ENCODE results near the gene CLN6. TPM values are rescaled to one million over a fixed set of nuclear protein-coding genes. Genes with fewer than 3 reads are reported as not detected.
"Not testable (repeated sequence)": the region's sequence is repeated elsewhere in the genome, so short reads cannot be mapped to it uniquely, and the experiment has no call there.

CLN6 gene
- total and polyA plus RNA-seq, 10 donors: 9.8 to 38.6 (median 27.1) TPM

- H3K4me1 ChIP-seq: peaks cover 0 to 7% (median 0%) of the 10 kb centered on the region in 6 donors
- H3K9me3 ChIP-seq: no peaks in the 10 kb centered on the region
- no peak overlapping the region for H3K27ac ChIP-seq
- H3K27me3 ChIP-seq (replicated peaks in 1 of 7): no peaks in the 10 kb centered on the region
- DNase-seq: no peak
- no peak overlapping the region for H3K4me3 ChIP-seq
- H3K36me3 ChIP-seq: peaks cover 0 to 99% (median 33%) of the 10 kb centered on the region in 6 donors
- 14 to 30% (median 16%) methylated on average over 2 of the region's 2 CpGs for WGBS, 5 donors
- intact Hi-C loops (cut with DNase I; ENCODE audit: low total_unique reads): loop anchor here (10.0 kb wide), 1 partner anchor 59 kb away; no protein-coding TSS in a partner anchor
- TF ChIP-seq POLR2AphosphoS5 (IDR thresholded peaks at IDR 0.05): no peak
- TF ChIP-seq, protein P1, sequence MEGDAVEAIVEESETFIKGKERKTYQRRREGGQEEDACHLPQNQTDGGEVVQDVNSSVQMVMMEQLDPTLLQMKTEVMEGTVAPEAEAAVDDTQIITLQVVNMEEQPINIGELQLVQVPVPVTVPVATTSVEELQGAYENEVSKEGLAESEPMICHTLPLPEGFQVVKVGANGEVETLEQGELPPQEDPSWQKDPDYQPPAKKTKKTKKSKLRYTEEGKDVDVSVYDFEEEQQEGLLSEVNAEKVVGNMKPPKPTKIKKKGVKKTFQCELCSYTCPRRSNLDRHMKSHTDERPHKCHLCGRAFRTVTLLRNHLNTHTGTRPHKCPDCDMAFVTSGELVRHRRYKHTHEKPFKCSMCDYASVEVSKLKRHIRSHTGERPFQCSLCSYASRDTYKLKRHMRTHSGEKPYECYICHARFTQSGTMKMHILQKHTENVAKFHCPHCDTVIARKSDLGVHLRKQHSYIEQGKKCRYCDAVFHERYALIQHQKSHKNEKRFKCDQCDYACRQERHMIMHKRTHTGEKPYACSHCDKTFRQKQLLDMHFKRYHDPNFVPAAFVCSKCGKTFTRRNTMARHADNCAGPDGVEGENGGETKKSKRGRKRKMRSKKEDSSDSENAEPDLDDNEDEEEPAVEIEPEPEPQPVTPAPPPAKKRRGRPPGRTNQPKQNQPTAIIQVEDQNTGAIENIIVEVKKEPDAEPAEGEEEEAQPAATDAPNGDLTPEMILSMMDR (IDR thresholded peaks at IDR 0.05 in 8 of 11, conservative IDR thresholded peaks at IDR 0.05 in 3 of 11): no peak
- no peak for TF ChIP-seq POLR2A (IDR thresholded peaks at IDR 0.05)
Measured at GRCh38 chr15:68175526-68175925, 54.0 kb downstream of the CLN6 start.

- TF ChIP-seq POLR2A (IDR thresholded peaks at IDR 0.05): no peak
Measured at GRCh38 chr15:68173119-68173518, 56.4 kb downstream of the CLN6 start.

GRCh38 chr15:68172037-68172436 lies 57.5 kb downstream of the CLN6 start:
- H3K4me1 ChIP-seq; DNase-seq; H3K27me3 ChIP-seq (replicated peaks in 1 of 7); H3K9me3 ChIP-seq; H3K27ac ChIP-seq; H3K4me3 ChIP-seq: not testable (repeated sequence)
- WGBS, 5 donors: 71 to 100% (median 88%) methylated on average over 2 of the region's 2 CpGs
- H3K36me3 ChIP-seq: peaks cover 0 to 99% (median 21%) of the 10 kb centered on the region in 6 donors
- intact Hi-C loops (cut with DNase I; ENCODE audit: low total_unique reads): loop anchor here (10.0 kb wide), 1 partner anchor 63 kb away; no protein-coding TSS in a partner anchor

More at GRCh38 chr15:68173119-68173518, 56.4 kb downstream of the CLN6 start:
- DNase-seq: no peak
- H3K4me1 ChIP-seq: peaks cover 0 to 7% (median 0%) of the 10 kb centered on the region in 6 donors
- no peaks in the 10 kb centered on the region for H3K27me3 ChIP-seq (replicated peaks in 1 of 7)
- 95 to 99% (median 97%) methylated on average over 4 of the region's 4 CpGs for WGBS, 5 donors
- H3K9me3 ChIP-seq: no peaks in the 10 kb centered on the region
- no peak overlapping the region for H3K27ac ChIP-seq
- H3K36me3 ChIP-seq: peaks cover 0 to 99% (median 29%) of the 10 kb centered on the region in 6 donors
- no peak overlapping the region for H3K4me3 ChIP-seq
- intact Hi-C loops (cut with DNase I; ENCODE audit: low total_unique reads): loop anchor here (10.0 kb wide), 1 partner anchor 62 kb away; no protein-coding TSS in a partner anchor

- DNase-seq: no peak
- peaks cover 0 to 100% (median 28%) of the 10 kb centered on the region in 6 donors for H3K36me3 ChIP-seq
- H3K4me3 ChIP-seq: no peak overlapping the region
- no peak overlapping the region for H3K27ac ChIP-seq
- TF ChIP-seq, protein P1 (IDR thresholded peaks at IDR 0.05 in 8 of 11, conservative IDR thresholded peaks at IDR 0.05 in 3 of 11): no peak
- TF ChIP-seq POLR2AphosphoS5 (IDR thresholded peaks at IDR 0.05) (no peak), POLR2A (IDR thresholded peaks at IDR 0.05) (no peak)
- peaks cover 0 to 4% (median 0%) of the 10 kb centered on the region in 8 donors for H3K9me3 ChIP-seq
- H3K27me3 ChIP-seq (replicated peaks in 1 of 7): no peaks in the 10 kb centered on the region
- WGBS, 5 donors: 88 to 92% (median 88%) methylated on average over 4 of the region's 4 CpGs
- H3K4me1 ChIP-seq: no peaks in the 10 kb centered on the region
- intact Hi-C loops (cut with DNase I; ENCODE audit: low total_unique reads): no loop called here
Measured at GRCh38 chr15:68166847-68167246, 62.7 kb downstream of the CLN6 start.

GRCh38 chr15:68163191-68163590 lies 66.3 kb downstream of the CLN6 start:
- H3K27ac ChIP-seq: no peak overlapping the region
- H3K4me3 ChIP-seq: no peak overlapping the region
- DNase-seq: no peak
- H3K9me3 ChIP-seq: peaks cover 0 to 5% (median 0%) of the 10 kb centered on the region in 8 donors
- intact Hi-C loops (cut with DNase I; ENCODE audit: low total_unique reads): no loop called here
- H3K27me3 ChIP-seq (replicated peaks in 1 of 7): no peaks in the 10 kb centered on the region
- H3K4me1 ChIP-seq: no peaks in the 10 kb centered on the region
- TF ChIP-seq, protein P1 (IDR thresholded peaks at IDR 0.05 in 8 of 11, conservative IDR thresholded peaks at IDR 0.05 in 3 of 11): no peak
- TF ChIP-seq POLR2AphosphoS5 (IDR thresholded peaks at IDR 0.05) (no peak), POLR2A (IDR thresholded peaks at IDR 0.05) (no peak)
- H3K36me3 ChIP-seq: peaks cover 0 to 100% (median 52%) of the 10 kb centered on the region in 6 donors

Data from spleen (tissue), 11 donors.